ENCODE data around the gene KDM4F. TPM values are rescaled to one million over a fixed set of nuclear protein-coding genes. Genes with fewer than 3 reads are reported as not detected.

KDM4F gene
- total and polyA plus RNA-seq, 2 of the 8 experiments (the other 6 are each of a cell fraction or from before 2014, with no cell fraction given), result not detected

- TF ChIP-seq SAP30 (IDR thresholded peaks at IDR 0.05; ENCODE audit: insufficient read depth, insufficient replicate concordance, low read length) (no peak), ATF2 (IDR thresholded peaks at IDR 0.05; ENCODE audit: low read length) (no peak), NRF1 (IDR thresholded peaks at IDR 0.05; ENCODE audit: low read depth, low read length) (no peak)
These were observed 20.9 kb upstream of the KDM4F start (continued) for GRCh38 chr11:95028357-95028756.
